OCI-LY7 (cell line): ENCODE measurements around the gene CMIP. TPM values are rescaled to one million over a fixed set of nuclear protein-coding genes. Genes with fewer than 3 reads are reported as not detected.

ENCODE experiments used
- BruUV-seq: library from RNA; stranded (reverse); fragments of 400-500 nt; replicated peaks from 2 replicates; lab custom pipeline; 2021; lab: Mats Ljungman, UMichigan
- CTCF ChIA-PET: fragments of 300-600 bp; sonication (Branson Sonifier 250); formaldehyde crosslinking; loops from one replicate; lab custom pipeline; 2022; ENCODE audit warnings: antibody characterized with exemption; ENCODE audit not compliant: unreplicated experiment; lab: Charles Lee
- POLR2A ChIA-PET: fragments of 300-600 bp; sonication (Branson Sonifier 250); formaldehyde crosslinking; loops from one replicate; lab custom pipeline; 2022; ENCODE audit warnings: antibody characterized with exemption; lab: Charles Lee
- DNase-seq: peaks from one replicate; pipeline ENCODE4 v3.0.0-alpha.2; 2015; ENCODE audit warnings: low spot score
- H2AFZ ChIP-seq: fragments of 200-600 bp; sonication (generic), shearing (Covaris generic); 2 replicates; pipeline ENCODE4 v1.6.1; 2014; ENCODE audit warnings: mild to moderate bottlenecking, antibody characterized with exemption, low read length, moderate library complexity
- H3K27ac ChIP-seq: fragments of 200-600 bp; sonication (generic); 2 replicates; pipeline ENCODE4 v1.5.1; 2014; ENCODE audit warnings: mixed run types, low read depth, mild to moderate bottlenecking, moderate library complexity, low read length, inconsistent platforms; ENCODE audit not compliant: poor library complexity, severe bottlenecking
- H3K36me3 ChIP-seq: fragments of 200-600 bp; sonication (generic); 2 replicates; pipeline ENCODE4 v1.6.1; 2014; ENCODE audit warnings: mild to moderate bottlenecking, antibody characterized with exemption, low read length, moderate library complexity, mixed read lengths; ENCODE audit not compliant: insufficient read depth
- H3K4me1 ChIP-seq: fragments of 200-600 bp; sonication (generic); 2 replicates; pipeline ENCODE4 v1.5.1; 2014; ENCODE audit warnings: mild to moderate bottlenecking, low read length; ENCODE audit not compliant: insufficient read depth, poor library complexity, severe bottlenecking
- H3K4me2 ChIP-seq: fragments of 200-600 bp; sonication (generic); 2 replicates; pipeline ENCODE4 v1.6.1; 2014; ENCODE audit warnings: mild to moderate bottlenecking, low read length
- H3K4me3 ChIP-seq: fragments of 200-600 bp; sonication (generic); 2 replicates; pipeline ENCODE4 v1.5.1; 2014; ENCODE audit warnings: mild to moderate bottlenecking, low read depth, low read length; ENCODE audit not compliant: poor library complexity, severe bottlenecking
- H3K79me2 ChIP-seq: fragments of 200-600 bp; sonication (generic); 2 replicates; pipeline ENCODE4 v1.6.1; 2016; ENCODE audit warnings: low read depth, mild to moderate bottlenecking, low read length, moderate library complexity, mixed read lengths; ENCODE audit not compliant: insufficient read depth
- H3K9me2 ChIP-seq: fragments of 200-600 bp; sonication (generic); 2 replicates; pipeline ENCODE4 v1.6.1; 2016; ENCODE audit warnings: mild to moderate bottlenecking, low read length, mixed read lengths; ENCODE audit not compliant: insufficient read depth
- H3K9me3 ChIP-seq: fragments of 200-600 bp; sonication (generic); 2 replicates; pipeline ENCODE4 v1.6.1; 2014; ENCODE audit warnings: mild to moderate bottlenecking, mixed run types, low read length, mixed read lengths
- H4K20me1 ChIP-seq: fragments of 200-600 bp; sonication (generic); 2 replicates; pipeline ENCODE4 v1.6.1; 2014; ENCODE audit warnings: mild to moderate bottlenecking, antibody characterized with exemption, low read length, moderate library complexity, mixed read lengths; ENCODE audit not compliant: insufficient read depth
- EZH2phosphoT487 ChIP-seq: fragments of 200-600 bp; sonication (generic); IDR thresholded peaks from 2 replicates; pipeline ENCODE4 v1.6.1; 2018; ENCODE audit warnings: low read depth, borderline replicate concordance, mild to moderate bottlenecking, mixed run types, antibody characterized with exemption, low read length, moderate library complexity, mixed read lengths
- intact Hi-C: fragments of 100-400 bp; cut with micrococcal nuclease; formaldehyde crosslinking; loops from one replicate; pipeline ENCODE4 v1.10.0; 2022; ENCODE audit not compliant: unreplicated experiment
- total RNA-seq, 2 experiments: library from RNA; depleted of rRNA in 1 of 2; stranded (reverse); fragments of >200 nt in 1 of 2; shearing (Covaris generic) in 1 of 2; gene quantifications; 2 replicates each; pipeline ENCODE4 v1.2.3, GENCODE V29; 2014 to 2022
- TF ChIP-seq, protein P1 (sequence below): fragments of 200-600 bp; sonication (generic); conservative IDR thresholded peaks from 2 replicates; pipeline ENCODE4 v1.5.1; 2014; ENCODE audit warnings: mild to moderate bottlenecking, antibody characterized with exemption, low read length, moderate library complexity, mixed read lengths

Gene CMIP
- total RNA-seq, 2 experiments from 2014 or later = 15.4 to 70.3 TPM

- no peak overlapping the region for H3K27ac ChIP-seq
- no peak overlapping the region for H3K4me2 ChIP-seq
- H3K9me3 ChIP-seq = no peaks in the 10 kb centered on the region
- intact Hi-C loops = no loop called here
- BruUV-seq = no TSS peak
- H3K9me2 ChIP-seq = no peaks in the 10 kb centered on the region
- H2AFZ ChIP-seq = no peak overlapping the region
- TF ChIP-seq EZH2phosphoT487 = no peak
- TF ChIP-seq, protein P1, sequence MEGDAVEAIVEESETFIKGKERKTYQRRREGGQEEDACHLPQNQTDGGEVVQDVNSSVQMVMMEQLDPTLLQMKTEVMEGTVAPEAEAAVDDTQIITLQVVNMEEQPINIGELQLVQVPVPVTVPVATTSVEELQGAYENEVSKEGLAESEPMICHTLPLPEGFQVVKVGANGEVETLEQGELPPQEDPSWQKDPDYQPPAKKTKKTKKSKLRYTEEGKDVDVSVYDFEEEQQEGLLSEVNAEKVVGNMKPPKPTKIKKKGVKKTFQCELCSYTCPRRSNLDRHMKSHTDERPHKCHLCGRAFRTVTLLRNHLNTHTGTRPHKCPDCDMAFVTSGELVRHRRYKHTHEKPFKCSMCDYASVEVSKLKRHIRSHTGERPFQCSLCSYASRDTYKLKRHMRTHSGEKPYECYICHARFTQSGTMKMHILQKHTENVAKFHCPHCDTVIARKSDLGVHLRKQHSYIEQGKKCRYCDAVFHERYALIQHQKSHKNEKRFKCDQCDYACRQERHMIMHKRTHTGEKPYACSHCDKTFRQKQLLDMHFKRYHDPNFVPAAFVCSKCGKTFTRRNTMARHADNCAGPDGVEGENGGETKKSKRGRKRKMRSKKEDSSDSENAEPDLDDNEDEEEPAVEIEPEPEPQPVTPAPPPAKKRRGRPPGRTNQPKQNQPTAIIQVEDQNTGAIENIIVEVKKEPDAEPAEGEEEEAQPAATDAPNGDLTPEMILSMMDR = no peak
- H4K20me1 ChIP-seq = no peaks in the 10 kb centered on the region
- ChIA-PET POLR2A (no interaction called here), CTCF (no interaction called here)
- H3K4me1 ChIP-seq = no peaks in the 10 kb centered on the region
- peaks cover 10% of the 10 kb centered on the region; the same call in 1 of the 2 replicates for H3K79me2 ChIP-seq
- no peak for DNase-seq
- no peak overlapping the region for H3K4me3 ChIP-seq
- no peaks in the 10 kb centered on the region for H3K36me3 ChIP-seq
Observed at GRCh38 chr16:81533175-81533507, 88.5 kb downstream of the CMIP start.

DNA sequence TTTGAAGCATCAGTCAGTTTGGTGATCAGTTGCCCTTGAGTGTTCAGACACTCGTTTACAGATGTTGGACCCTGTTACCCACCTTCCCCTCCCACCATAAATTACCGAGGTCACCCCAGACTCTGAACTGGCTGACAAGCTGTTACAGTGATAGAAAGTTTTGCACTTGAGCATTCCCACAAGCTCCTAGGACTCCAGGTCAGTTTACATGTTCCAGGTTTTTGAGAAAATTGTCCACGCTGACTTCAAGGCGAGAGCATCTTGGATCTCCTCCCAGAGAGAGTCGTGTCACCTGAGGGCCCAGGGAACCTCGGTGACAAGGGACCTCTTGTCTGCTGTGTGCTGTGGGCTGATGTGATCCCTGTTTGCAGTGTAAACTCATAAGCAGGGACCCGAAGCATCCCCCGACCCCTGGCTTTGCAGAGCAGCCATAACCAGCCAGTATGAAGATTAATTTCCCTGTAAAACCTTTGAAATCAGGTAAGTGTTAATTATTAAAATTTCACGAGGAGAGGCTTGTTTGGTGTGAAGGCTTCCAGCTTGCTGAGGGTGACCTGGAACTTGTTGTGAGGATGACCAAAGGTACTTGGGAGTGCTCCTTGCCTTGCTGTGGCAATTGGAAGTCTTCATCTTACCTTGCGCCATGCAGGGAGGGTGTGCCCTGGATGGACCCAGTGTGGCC, 91.2 kb downstream of the CMIP start:
- intact Hi-C loops = no loop called here
- Histone ChIP-seq H3K4me3 (no peak overlapping the region), H3K36me3 (no peaks in the 10 kb centered on the region), H3K4me1 (no peaks in the 10 kb centered on the region), H3K79me2 (0 out of 2 replicates have a peak, but pooled peaks cover 6% of the 10 kb centered on the region), H3K9me2 (no peaks in the 10 kb centered on the region), H2AFZ (no peak overlapping the region), H3K4me2 (no peak overlapping the region), H3K9me3 (no peaks in the 10 kb centered on the region), H4K20me1 (no peaks in the 10 kb centered on the region), H3K27ac (no peak overlapping the region)
- ChIA-PET CTCF (no interaction called here), POLR2A (interaction anchor here (0.6 kb wide), 1 partner anchor 83 kb away, joined by 5 read pairs; no protein-coding TSS in a partner anchor)
- TF ChIP-seq, protein P1 = no peak
- no peak for TF ChIP-seq EZH2phosphoT487
- DNase-seq = no peak
- no TSS peak for BruUV-seq

- 0 out of 2 replicates have a peak, but pooled peaks cover 6% of the 10 kb centered on the region for H3K79me2 ChIP-seq
- H3K4me1 ChIP-seq = no peaks in the 10 kb centered on the region
- H3K36me3 ChIP-seq = no peaks in the 10 kb centered on the region
- no peak overlapping the region for H3K4me2 ChIP-seq
- H3K9me3 ChIP-seq = no peaks in the 10 kb centered on the region
- no TSS peak for BruUV-seq
- no peaks in the 10 kb centered on the region for H4K20me1 ChIP-seq
- H2AFZ ChIP-seq = no peak overlapping the region
- POLR2A ChIA-PET = no interaction called here
- no peak for DNase-seq
- intact Hi-C loops = no loop called here
- TF ChIP-seq EZH2phosphoT487 = no peak
- TF ChIP-seq, protein P1 = no peak
- H3K9me2 ChIP-seq = no peaks in the 10 kb centered on the region
- no peak overlapping the region for H3K27ac ChIP-seq
- CTCF ChIA-PET = no interaction called here
- no peak overlapping the region for H3K4me3 ChIP-seq
Observed at GRCh38 chr16:81536648-81537047, 92.0 kb downstream of the CMIP start.
